Measurements from ENCODE around the gene ZNF654.

DNA sequence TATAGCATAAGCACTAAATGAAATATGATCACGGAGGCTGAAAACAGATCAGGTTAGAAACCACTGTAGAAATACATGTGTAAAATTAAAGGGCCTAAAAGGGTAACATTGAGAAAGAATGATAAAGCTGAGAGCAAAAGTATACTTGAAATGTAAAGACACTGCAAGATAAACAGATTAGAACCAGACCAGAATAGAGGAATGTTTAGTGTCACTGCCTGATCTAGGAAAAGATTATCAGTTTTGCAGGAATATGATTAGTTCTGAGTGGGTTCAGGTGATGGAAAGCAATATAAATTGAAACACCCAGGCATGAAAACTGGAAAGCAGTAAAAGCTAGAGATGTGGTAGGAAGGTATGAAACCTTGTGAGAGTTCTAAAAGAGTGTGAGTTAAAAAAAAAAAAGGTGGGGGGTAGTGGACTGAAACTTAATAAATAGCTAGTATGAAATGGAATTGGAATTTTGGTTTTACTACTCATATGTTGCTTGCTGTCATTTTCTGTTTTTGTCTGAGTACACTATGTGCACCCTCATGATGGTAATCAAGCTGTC is 74.7 kb downstream of the ZNF654 start:
- TF ChIP-seq, protein P1, sequence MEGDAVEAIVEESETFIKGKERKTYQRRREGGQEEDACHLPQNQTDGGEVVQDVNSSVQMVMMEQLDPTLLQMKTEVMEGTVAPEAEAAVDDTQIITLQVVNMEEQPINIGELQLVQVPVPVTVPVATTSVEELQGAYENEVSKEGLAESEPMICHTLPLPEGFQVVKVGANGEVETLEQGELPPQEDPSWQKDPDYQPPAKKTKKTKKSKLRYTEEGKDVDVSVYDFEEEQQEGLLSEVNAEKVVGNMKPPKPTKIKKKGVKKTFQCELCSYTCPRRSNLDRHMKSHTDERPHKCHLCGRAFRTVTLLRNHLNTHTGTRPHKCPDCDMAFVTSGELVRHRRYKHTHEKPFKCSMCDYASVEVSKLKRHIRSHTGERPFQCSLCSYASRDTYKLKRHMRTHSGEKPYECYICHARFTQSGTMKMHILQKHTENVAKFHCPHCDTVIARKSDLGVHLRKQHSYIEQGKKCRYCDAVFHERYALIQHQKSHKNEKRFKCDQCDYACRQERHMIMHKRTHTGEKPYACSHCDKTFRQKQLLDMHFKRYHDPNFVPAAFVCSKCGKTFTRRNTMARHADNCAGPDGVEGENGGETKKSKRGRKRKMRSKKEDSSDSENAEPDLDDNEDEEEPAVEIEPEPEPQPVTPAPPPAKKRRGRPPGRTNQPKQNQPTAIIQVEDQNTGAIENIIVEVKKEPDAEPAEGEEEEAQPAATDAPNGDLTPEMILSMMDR (IDR thresholded peaks at IDR 0.05): no peak
- no peak for TF ChIP-seq POLR2A (IDR thresholded peaks at IDR 0.05)
